ENCODE results near the gene KLHL3. TPM values are rescaled to one million over a fixed set of nuclear protein-coding genes. Genes with fewer than 3 reads are reported as not detected.

KLHL3 gene
- total and polyA plus RNA-seq, 9 of the 15 experiments (the other 6 are each of a cell fraction or from before 2014, with no cell fraction given), result under 0.01 to 1.5 (median 0.22) TPM

- TF ChIP-seq ZNF395 (CRISPR knock-in tag; IDR thresholded peaks at IDR 0.05) (no peak), RBM25 (IDR thresholded peaks at IDR 0.05; ENCODE audit: low read depth, low read length, severe bottlenecking) (no peak), CHCHD3 (CRISPR knock-in tag; IDR thresholded peaks at IDR 0.05) (no peak), SAFB2 (IDR thresholded peaks at IDR 0.05; ENCODE audit: borderline replicate concordance, low read depth, low read length, severe bottlenecking) (no peak)
- TF ChIP-seq, protein P1, sequence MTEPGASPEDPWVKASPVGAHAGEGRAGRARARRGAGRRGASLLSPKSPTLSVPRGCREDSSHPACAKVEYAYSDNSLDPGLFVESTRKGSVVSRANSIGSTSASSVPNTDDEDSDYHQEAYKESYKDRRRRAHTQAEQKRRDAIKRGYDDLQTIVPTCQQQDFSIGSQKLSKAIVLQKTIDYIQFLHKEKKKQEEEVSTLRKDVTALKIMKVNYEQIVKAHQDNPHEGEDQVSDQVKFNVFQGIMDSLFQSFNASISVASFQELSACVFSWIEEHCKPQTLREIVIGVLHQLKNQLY (CRISPR knock-in tag; conservative IDR thresholded peaks at IDR 0.05), result no peak
Measured at GRCh38 chr5:137598399-137598798, 137.5 kb downstream of the KLHL3 start (continued).

GRCh38 chr5:137596941-137597340 is 138.9 kb downstream of the KLHL3 start:
- Histone ChIP-seq H3K27ac (ENCODE audit: extremely low read depth, low read depth, low read length) (no peak overlapping the region), H3K9ac (ENCODE audit: insufficient read depth in 1 of 2, low read depth in 2 of 2, low read length in 2 of 2) (no peak overlapping the region), H3K9me3 (replicated peaks; ENCODE audit: control insufficient read depth, insufficient read depth, low read depth, low read length) (no peaks in the 10 kb centered on the region), H3K36me3 (ENCODE audit: control insufficient read depth, insufficient read depth, low read length) (no peaks in the 10 kb centered on the region), H3K27me3 (ENCODE audit: control insufficient read depth in 2 of 2, insufficient read depth in 2 of 2, low read length in 2 of 2) (peaks cover 0 to 26% of the 10 kb centered on the region in 2 experiments; a peak in 3 of 5 replicates), H2AFZ (ENCODE audit: low read depth, low read length) (no peak overlapping the region), H3K4me1 (replicated peaks in 1 of 2; ENCODE audit: control insufficient read depth in 2 of 2, insufficient read depth in 2 of 2, low read length in 2 of 2) (no peaks in the 10 kb centered on the region), H3K79me2 (ENCODE audit: control insufficient read depth, insufficient read depth, low read length) (no peaks in the 10 kb centered on the region), H3K4me2 (ENCODE audit: insufficient read depth, low read length) (no peak overlapping the region), H3K4me3 (no peak overlapping the region), H4K20me1 (replicated peaks; ENCODE audit: control insufficient read depth, insufficient read depth, low read length) (no peaks in the 10 kb centered on the region; the same call in 1 of the 2 replicates), H3K9me1 (ENCODE audit: control insufficient read depth, insufficient read depth, low read length) (no peaks in the 10 kb centered on the region)
- POLR2A ChIA-PET, result interaction anchor here (1.1 kb wide), 1 partner anchor 15 kb away, joined by 5 read pairs; no protein-coding TSS in a partner anchor
- intact Hi-C loops (cut with micrococcal nuclease), result no loop called here
- CTCF ChIA-PET (ENCODE audit: low intra/inter-chr PET ratio), result no interaction called here
- BruUV-seq (replicated peaks), result no TSS peak
- FAIRE-seq, result no peak
- DNase-seq (ENCODE audit: extremely low read depth in 1 of 4, low spot score in 3 of 4), result no peak
- WGBS (ENCODE audit: insufficient coverage, low coverage, missing lambda C conversion rate), result 0% methylated on average over 3 of the region's 3 CpGs
- in situ Hi-C loops (cut with MboI), result no loop called here
- no peak for ATAC-seq
- no peak for TF ChIP-seq ZNF764 (CRISPR knock-in tag; IDR thresholded peaks at IDR 0.05; ENCODE audit: low read depth)
- TF ChIP-seq ZNF324 (CRISPR knock-in tag; IDR thresholded peaks at IDR 0.05), result no peak
- TF ChIP-seq HNRNPH1 (optimal IDR thresholded peaks at IDR 0.05; ENCODE audit: low read depth, low read length), result no peak
- no peak for TF ChIP-seq NFRKB (IDR thresholded peaks at IDR 0.05; ENCODE audit: low read depth)
- TF ChIP-seq, protein P2, sequence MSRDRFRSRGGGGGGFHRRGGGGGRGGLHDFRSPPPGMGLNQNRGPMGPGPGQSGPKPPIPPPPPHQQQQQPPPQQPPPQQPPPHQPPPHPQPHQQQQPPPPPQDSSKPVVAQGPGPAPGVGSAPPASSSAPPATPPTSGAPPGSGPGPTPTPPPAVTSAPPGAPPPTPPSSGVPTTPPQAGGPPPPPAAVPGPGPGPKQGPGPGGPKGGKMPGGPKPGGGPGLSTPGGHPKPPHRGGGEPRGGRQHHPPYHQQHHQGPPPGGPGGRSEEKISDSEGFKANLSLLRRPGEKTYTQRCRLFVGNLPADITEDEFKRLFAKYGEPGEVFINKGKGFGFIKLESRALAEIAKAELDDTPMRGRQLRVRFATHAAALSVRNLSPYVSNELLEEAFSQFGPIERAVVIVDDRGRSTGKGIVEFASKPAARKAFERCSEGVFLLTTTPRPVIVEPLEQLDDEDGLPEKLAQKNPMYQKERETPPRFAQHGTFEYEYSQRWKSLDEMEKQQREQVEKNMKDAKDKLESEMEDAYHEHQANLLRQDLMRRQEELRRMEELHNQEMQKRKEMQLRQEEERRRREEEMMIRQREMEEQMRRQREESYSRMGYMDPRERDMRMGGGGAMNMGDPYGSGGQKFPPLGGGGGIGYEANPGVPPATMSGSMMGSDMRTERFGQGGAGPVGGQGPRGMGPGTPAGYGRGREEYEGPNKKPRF (IDR thresholded peaks at IDR 0.05; ENCODE audit: low read depth, low read length), result no peak
- no peak for TF ChIP-seq E2F1 (CRISPR knock-in tag; IDR thresholded peaks at IDR 0.05)
- TF ChIP-seq NFYB (IDR thresholded peaks at IDR 0.05; ENCODE audit: extremely low read depth, insufficient read length), result no peak
- TF ChIP-seq, protein P3, sequence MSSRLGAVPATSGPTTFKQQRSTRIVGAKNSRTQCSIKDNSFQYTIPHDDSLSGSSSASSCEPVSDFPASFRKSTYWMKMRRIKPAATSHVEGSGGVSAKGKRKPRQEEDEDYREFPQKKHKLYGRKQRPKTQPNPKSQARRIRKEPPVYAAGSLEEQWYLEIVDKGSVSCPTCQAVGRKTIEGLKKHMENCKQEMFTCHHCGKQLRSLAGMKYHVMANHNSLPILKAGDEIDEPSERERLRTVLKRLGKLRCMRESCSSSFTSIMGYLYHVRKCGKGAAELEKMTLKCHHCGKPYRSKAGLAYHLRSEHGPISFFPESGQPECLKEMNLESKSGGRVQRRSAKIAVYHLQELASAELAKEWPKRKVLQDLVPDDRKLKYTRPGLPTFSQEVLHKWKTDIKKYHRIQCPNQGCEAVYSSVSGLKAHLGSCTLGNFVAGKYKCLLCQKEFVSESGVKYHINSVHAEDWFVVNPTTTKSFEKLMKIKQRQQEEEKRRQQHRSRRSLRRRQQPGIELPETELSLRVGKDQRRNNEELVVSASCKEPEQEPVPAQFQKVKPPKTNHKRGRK (tag; IDR thresholded peaks at IDR 0.05), result no peak
- TF ChIP-seq ZNF12 (CRISPR knock-in tag; IDR thresholded peaks at IDR 0.05), result no peak
